HG02759 (cell line): ENCODE results near the gene NHERF2.

Experiments
- ATAC-seq: cut with Tn5 transposase; IDR thresholded peaks from one replicate; pipeline ENCODE4 v1.9.1; 2021; ENCODE audit warnings: mild to moderate bottlenecking, moderate library complexity; ENCODE audit not compliant: unreplicated experiment

Gene NHERF2

DNA sequence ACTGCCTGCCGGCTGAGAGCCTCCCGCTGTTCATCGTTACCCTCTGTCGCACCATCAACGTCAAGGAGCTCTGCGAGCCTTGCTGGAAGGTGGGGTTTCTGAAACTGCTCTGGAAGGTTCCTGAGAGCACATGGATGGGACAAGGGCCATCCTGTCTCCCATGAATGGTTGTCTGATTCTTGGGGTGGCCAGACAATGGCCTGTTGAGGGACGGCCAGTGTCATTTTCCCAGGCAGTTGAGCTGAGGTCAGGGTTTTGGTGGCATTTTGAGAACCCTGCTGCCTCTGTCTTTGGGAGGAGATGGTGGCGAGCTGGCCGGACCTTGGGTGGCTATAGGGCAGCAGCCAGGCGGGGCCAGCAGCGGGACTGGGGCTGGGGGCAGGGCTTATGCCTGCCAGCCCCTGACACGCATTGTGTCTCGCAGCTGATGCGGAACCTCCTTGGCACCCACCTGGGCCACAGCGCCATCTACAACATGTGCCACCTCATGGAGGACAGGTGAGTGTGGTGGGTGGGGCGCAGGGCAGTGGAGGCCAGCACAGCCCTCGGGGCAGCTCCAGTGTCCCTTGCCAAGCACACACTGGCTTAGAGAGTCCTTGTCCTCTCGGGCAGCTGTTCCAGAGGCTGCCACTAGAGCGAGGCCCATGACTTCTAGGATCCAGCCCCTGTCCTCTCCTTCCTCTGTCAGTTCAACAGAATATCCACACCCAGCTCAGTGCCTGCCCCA is 30.1 kb downstream of the NHERF2 start:
- ATAC-seq = no peak

DNA sequence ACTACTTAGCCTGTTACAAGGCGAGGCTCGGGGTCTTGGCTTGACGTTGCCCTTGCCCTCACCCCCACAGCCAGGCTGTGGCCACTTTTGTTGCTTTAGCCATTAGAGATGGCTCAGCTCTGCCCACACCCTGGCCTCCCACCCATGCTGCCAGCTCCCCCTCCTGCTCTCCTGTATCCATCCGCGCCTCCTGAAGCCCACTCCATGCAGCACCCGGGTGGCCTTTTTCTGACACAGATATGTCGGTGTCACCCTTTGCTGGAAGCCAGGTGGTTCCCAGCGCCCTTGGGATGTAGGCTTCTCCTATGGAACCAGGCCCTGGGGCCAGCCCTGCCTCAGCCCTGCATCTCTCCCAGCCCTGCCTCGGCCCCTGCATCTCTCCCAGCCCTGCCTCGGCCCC is 30.7 kb downstream of the NHERF2 start:
- no peak for ATAC-seq

DNA sequence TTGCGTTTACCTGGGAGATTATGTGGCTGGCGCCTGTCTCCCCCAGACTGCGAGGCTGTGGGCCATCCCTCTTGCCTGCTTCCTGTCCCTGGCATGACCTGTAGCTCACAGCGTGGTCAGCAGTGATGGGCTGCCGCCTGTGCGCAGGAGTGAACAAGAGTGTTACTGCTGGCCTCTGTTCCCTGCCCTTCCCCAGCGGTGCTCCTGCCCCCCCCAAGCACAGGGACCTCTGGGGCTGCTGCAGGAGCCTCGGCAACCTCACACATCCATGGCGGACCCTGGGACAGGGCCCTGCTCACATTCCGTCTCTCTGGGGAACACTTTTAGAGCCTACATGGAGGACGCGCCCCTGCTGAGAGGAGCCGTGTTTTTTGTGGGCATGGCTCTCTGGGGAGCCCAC is 31.7 kb downstream of the NHERF2 start:
- ATAC-seq = no peak

DNA sequence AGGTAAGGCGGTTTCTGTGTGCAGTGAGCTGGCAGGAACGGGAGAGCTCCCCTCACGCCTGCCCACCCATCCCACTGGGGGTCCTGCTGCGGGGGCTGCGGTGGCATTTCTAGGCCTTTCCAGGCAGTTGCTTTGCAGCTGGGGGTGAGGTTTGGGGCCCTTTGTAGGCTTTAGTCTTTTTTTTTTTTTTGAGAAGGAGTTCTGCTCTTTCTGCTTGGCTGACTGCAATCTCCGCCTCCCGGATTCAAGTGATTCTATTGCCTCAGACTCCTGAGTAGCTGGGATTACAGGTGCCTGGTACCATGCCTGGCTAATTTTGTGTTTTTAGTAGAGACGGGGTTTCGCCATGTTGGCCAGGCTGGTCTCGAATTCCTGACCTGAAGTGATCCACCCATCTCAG is 32.2 kb downstream of the NHERF2 start:
- ATAC-seq = no peak

DNA sequence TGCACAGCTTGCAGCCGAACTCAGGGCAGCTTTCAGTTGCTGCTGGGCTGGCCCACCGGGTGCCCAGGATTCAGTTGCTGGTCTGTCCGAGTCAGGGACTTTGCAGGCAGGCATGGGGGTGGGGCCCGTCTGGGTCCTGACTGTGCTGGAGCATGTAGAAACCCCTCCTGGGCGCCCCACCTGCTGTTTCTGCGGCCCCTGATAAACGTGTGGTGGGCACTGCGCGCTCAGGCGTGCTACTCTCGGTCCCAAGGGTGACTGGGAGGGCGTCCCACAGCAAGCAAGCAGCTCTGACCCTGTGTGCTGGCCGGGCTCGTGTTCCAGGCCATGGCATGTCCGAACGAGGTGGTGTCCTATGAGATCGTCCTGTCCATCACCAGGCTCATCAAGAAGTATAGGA is 33.6 kb downstream of the NHERF2 start:
- no peak for ATAC-seq

DNA sequence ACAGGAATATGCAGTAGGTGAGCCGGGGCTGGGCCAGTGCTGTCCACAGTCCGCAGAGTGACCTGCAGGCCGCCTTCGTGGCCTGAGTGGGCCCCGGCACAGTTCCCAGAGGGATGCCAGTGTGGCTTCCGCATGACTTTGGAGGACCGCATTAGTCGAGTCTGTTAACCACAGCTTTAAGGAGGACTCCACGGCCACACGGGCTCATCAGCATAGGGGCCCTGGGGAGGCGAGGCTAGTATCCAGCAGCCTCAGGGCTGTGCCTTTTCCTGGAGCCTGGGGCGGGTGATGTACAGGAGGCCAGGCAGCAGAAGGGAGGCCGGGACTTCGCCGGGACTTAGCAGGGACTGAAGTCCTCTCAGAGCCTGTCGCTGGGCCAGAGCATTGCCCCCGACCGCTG is 34.3 kb downstream of the NHERF2 start:
- ATAC-seq = no peak

DNA sequence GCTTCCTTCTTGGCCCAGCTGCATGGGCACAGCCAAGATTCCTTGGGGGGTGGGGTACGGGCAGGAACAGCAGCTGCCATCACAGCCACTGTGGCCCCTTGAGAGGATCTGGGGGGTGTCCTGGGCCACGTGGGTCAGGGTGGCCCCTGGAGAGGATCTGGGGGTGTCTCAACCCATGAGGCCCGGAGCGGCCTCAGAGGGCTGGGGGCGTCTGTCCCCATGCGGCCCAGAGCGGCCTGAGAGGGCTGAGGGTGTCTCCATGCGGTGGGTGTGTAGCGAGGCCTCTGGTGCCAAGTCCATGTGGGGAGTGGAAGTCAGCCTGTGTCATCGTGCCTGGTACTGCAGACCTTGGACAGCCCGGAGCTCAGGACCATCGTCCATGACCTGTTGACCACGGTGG is 34.8 kb downstream of the NHERF2 start:
- ATAC-seq = no peak

DNA sequence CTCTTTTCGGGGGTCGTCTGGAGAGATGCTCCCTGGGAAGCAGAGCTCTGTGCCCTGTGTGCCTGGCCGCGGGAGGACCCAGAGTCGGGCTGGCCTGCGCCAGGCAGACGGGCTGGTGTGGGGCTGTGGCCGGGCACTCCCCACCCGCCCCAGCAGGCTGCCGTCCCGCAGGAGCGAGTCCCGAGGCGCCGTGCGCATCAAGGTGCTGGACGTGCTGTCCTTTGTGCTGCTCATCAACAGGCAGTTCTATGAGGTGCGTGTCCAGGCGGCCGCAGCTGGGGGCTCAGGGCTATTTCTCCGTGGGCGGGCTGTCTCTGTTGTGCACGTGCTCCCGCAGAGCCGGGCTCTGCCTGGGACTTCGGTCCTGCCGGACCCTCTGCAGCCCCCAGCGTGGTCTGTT is 36.1 kb downstream of the NHERF2 start:
- no peak for ATAC-seq

DNA sequence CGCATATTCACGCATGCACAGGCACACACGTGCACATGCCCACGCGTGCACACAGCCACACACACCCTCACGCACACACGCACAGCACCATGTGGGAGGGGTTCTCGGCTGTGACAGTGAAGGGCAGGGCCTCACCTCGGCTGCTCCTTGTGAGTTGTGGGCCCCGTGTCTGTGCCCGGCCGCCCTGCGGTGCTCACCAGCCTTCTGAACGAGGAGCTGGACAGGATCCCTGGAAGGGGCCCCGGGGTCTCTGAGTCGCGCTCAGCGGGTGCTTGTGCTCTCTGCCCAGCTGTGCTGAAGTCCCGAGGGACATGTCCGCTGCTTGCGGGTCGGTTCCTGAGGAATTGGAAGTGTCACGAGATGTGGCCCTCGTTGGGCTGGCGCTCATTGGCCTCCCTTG is 37.2 kb downstream of the NHERF2 start:
- no peak for ATAC-seq

DNA sequence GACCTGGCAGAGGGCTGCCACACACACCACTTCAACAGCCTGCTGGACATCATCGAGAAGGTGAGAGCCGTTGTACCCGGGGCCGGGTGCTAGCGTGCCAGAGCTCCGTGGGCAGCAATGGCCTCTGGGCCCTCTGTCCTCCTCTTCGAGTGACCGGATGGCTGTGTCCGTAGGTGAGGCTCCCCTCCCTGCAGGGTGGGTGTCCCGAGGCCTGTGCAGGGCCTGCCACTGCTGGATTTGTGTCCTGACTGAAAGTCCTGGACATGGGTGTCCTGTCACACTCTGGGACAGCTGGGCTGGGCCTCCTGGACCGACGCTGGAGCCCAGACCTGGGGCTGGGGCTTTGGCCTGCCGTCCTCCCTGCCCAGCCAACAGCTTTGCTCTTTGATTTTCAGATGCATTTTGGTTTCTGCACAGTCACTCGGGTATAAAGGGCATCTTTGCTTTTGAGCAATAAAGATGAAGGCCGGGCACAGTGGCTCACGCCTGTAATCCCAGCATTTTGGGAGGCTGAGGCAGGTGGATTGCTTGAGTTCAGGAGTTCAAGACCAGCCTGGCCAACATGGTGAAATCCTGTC is 37.8 kb downstream of the NHERF2 start:
- no peak for ATAC-seq

DNA sequence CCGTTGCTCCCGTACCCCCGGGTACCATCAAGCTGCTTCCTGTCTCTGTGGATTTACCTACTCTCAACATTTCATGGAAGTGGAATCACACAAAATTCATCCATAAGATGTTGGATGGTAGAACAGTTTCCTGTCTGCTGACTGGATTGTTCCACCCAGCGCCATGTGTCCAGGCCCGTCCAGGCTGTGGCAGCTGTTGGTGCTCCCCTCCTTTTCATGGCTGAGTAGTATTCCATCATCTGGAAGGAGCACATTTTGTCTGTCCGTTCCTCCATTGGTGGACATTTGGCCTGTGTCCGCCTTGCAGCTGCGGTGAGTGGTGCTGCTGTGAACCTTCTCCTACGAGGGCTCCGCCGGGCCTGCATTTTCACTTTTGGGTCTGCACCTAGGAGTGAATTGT is 39.4 kb downstream of the NHERF2 start:
- ATAC-seq = no peak

DNA sequence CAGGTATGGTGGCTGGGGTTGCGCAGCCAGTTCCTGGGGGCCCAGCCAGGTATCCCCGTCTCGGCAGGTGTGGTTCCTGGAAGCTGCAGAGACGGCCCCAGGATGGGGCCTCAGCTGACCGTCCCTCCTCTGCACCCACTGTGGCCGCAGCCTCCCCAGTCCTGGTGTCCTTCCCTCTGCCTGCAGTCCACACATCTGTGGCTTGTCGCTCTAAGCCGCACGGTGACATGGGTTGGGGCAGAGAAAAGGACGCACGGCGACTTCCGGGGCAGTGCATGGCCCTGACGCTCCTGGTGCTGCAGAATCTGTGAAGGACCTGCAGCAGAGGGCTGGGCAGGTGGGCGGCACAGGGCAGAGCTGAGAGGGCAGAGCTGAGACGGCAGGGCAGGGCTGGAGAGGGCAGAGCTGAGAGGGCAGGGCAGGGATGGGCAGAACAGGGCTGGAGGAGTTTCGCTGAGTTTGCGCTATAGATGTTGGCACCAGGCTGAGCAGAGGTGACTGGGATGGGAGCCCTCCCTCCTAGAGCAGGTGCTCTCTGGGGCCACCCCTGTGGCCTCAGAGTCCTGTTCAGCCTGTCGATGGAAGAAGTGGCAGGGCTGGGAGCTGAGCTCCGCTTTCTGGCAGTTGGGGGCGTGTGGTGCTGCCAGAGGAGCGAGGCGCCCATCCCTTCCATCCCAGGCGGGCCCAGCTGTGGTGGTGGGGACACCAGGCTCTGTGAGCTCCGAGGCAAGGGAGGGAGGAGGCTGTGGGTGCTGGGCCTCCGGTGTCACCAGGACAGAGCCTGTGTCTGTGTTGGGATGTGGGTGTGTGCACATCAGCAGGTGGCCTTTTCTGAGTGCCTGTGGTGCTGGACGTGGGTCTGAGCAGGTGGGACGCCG is 44.1 kb downstream of the NHERF2 start:
- no peak for ATAC-seq

DNA sequence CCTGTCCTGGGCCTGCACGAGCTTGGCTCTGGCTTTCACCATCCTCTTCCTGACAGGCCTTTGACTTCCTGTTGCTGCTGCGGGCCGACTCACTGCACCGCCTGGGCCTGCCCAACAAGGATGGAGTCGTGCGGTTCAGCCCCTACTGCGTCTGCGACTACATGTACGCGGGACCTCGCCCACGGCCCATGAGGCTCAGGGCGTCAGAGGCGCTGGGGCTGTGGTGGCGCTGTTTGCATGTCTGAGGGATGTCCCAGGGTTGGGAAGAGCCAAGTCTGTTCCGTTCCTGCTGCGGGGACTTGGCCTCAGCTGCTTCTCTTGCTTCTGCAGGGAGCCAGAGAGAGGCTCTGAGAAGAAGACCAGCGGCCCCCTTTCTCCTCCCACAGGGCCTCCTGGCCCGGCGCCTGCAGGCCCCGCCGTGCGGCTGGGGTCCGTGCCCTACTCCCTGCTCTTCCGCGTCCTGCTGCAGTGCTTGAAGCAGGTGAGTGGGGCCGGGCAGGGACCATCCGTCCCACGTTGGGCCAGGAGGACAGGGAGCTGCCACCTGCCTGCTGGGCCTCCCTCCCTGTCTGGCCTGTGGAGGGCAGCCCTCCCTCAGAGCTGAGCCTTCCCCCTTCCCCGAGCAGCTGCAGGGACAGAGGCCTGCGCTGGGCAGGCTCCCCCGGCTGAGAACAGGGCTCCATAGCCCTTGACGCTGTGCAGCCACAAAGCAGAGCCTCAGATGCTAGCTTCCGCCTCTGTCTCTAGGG is 44.9 kb downstream of the NHERF2 start:
- ATAC-seq = no peak

DNA sequence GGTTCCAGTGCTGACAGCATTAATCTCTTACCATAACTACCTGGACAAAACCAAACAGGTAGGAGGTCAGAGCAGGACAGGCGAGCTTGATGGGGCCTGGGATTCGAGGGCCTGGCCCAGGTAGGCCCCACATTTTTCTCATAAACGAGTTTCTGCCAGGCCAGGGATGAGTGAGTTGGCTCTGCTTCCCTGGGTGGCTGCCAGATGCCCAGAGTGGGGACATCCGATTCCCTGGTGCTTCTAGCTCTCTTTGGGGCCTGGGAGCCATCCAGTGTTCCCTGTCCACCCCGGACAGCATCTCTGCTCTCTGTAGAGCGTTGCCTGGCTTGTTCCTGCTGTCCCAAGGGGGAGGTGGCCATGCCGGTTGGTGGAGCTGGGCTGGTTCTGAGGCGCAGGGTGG is 46.2 kb downstream of the NHERF2 start:
- ATAC-seq = no peak

DNA sequence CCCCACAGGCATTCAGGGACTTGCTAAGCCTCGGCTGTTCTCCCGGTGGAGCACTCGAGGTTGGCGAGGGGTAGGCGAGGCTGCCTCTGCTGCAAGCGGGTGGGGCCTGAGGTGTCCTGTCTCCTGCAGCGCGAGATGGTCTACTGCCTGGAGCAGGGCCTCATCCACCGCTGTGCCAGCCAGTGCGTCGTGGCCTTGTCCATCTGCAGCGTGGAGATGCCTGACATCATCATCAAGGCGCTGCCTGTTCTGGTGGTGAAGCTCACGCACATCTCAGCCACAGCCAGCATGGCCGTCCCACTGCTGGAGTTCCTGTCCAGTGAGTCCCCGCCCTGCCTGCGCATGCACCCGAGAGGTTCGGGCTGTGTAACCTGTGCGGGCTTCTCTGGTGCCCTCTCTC is 47.4 kb downstream of the NHERF2 start:
- no peak for ATAC-seq

DNA sequence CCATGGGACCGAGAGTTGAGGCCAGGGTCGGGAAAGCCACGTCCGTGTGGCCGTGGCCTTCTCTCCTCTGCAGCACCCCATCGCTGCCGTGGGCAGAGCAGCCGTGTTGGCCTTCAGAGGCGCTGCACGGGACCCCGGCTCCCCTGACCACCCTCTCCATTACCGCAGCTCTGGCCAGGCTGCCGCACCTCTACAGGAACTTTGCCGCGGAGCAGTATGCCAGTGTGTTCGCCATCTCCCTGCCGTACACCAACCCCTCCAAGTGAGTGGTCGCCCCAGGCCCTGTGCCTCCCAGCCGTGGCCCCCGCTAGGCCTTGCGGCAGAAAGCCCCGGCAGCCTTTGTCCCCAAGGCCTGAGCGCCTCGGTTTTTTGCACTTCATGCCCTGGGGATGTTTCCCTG is 48.9 kb downstream of the NHERF2 start:
- ATAC-seq = no peak

DNA sequence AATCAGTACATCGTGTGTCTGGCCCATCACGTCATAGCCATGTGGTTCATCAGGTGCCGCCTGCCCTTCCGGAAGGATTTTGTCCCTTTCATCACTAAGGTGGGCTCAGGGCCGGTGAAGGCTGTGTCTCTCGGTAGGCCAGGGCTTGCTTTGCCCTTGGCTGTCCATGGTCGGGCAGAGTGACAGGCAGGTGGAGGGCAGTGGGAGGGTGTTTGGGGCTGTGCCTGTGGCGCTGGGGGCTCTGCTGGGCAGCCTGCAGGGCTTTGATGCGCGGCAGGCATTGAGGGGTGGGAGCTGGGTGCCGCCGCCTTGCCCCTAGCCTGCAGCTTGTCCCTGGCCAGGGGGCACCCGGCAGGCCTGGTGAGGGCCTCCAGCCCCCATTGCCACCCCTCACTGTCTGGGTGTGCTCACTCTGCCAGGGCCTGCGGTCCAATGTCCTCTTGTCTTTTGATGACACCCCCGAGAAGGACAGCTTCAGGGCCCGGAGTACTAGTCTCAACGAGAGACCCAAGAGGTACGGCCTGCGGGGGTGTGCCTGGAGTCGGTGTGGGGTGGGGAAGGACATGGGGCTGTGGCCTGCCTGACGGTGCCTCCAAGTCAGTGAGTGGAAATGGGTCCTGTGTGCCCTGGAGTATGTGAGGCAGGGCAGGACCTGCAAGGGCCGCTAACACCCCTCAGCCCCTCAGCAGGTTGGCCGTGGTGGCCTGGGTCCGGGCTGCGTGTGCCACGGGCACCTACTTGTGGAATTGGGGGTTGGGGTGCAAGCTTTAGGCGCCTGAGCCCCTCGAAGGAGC is 49.6 kb downstream of the NHERF2 start:
- no peak for ATAC-seq

DNA sequence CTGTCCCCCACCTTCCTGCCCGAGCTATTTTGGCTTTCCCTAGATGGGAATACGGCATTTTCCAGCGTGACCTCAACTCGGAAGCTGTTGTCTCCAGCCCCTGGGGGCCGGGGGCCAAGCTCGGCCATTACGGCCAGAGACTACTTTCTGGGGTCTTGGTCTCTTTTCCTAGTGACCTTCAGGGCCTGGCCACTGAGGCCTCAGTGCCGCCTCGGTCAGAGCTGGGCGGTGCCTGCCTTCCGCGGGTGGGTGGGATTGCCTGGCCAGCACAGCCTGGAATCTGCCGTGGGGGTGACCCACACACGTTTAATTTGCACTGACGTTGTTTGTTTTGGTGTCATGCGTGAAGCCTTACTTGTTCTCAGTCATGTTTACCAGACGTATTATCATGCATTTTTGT is 50.3 kb downstream of the NHERF2 start:
- ATAC-seq = no peak

DNA sequence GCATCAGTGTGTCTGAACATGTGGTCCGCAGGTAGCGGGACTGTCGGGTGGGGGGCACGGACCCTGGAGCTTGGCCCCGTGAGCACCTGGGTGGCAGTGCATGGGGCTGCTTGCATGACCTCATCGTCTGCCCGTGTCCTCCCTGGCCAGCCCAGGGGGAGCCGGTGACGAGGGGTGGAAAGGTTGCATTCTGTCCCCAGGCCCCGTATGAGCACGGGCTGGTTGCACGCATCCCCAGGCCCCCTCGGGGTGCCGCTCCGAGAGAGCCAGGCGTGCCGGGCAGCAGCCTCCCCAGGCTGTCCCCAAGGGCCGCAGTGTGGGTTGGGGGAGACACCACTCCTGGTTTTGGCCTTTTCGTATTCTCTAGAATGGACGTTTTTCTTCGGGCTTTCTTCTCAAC is 51.0 kb downstream of the NHERF2 start:
- no peak for ATAC-seq

DNA sequence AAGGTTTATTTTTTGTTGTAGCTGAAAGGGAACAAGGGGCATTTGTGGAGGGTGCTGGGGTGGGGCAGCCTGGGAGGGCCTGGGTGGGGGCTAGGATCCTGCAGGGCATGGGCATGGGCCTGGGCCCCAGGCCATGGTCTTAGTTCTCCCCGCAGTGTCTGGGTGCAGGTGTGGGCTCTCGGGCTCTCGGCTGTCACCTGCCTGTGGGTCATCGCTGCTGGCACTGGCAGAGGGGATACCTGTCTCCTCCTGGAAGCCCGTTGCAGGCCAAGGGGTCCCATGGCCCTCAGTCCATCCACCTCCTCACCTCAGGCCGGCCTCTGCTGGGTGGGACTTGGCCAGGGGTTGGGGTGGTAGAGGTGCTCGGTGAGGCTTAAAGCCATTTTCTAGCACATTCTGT is 51.4 kb downstream of the NHERF2 start:
- no peak for ATAC-seq

DNA sequence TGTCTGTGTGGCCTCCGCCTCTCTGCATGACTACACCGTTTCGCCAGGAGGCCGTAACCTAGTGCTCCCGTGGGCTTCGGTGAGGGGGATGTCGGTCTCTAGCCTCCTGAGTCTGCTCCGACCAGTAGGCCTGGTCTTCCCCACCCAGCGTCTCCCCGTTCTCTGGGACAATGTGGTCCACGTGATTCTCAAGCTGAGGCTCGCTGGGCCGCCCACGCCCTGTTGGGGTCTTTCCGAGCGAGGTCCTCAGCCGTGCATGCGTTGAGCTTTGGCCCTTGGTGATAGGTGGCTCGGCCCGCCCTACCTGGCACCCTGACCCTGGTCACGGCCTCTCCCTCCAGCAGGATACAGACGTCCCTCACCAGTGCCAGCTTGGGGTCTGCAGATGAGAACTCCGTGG is 52.0 kb downstream of the NHERF2 start:
- ATAC-seq = no peak
